Measurements from ENCODE around the gene PTGDR. TPM values are rescaled to one million over a fixed set of nuclear protein-coding genes. Genes with fewer than 3 reads are reported as not detected.

PTGDR gene
- total and polyA plus RNA-seq, 9 of the 15 experiments (the other 6 are each of a cell fraction or from before 2014, with no cell fraction given): not detected

DNA sequence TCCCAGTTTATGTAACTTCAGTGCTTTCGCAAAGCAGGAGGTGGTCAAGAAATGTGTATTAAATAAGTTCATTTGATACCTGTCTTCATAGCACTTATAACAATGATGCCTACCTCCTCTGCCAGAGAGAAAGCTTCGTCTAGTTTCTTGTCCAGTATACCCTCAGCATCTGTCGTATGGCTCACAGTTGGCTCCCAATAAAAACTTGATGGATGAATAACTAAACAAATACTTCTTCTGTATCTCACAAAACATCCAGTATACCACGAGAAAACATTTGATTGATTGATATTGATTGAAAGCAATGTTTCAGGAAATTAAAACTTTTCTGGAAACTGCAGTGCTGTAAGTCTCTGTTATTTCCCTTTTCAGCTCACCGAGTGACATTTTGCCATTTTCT lies 26.9 kb upstream of the PTGDR start:
- TF ChIP-seq RERE (CRISPR knock-in tag; IDR thresholded peaks at IDR 0.05; ENCODE audit: borderline replicate concordance) (no peak), PYGO2 (tag; IDR thresholded peaks at IDR 0.05) (no peak)
- Histone ChIP-seq H3K36me3 (ENCODE audit: control insufficient read depth, insufficient read depth, low read length) (no peaks in the 10 kb centered on the region), H3K9ac (ENCODE audit: insufficient read depth in 1 of 2, low read depth in 2 of 2, low read length in 2 of 2) (no peak overlapping the region), H3K9me3 (replicated peaks; ENCODE audit: control insufficient read depth, insufficient read depth, low read depth, low read length) (no peaks in the 10 kb centered on the region), H3K27ac (ENCODE audit: extremely low read depth, low read depth, low read length) (no peak overlapping the region), H3K79me2 (ENCODE audit: control insufficient read depth, insufficient read depth, low read length) (no peaks in the 10 kb centered on the region), H4K20me1 (replicated peaks; ENCODE audit: control insufficient read depth, insufficient read depth, low read length) (no peaks in the 10 kb centered on the region), H3K27me3 (ENCODE audit: control insufficient read depth in 2 of 2, insufficient read depth in 2 of 2, low read length in 2 of 2) (no peaks in the 10 kb centered on the region), H2AFZ (ENCODE audit: low read depth, low read length) (no peak overlapping the region), H3K4me3 (no peak overlapping the region), H3K4me1 (replicated peaks in 1 of 2; ENCODE audit: control insufficient read depth in 2 of 2, insufficient read depth in 2 of 2, low read length in 2 of 2) (no peaks in the 10 kb centered on the region), H3K4me2 (ENCODE audit: insufficient read depth, low read length) (no peak overlapping the region), H3K9me1 (ENCODE audit: control insufficient read depth, insufficient read depth, low read length) (no peaks in the 10 kb centered on the region)
- no peak for DNase-seq (ENCODE audit: extremely low read depth in 1 of 4, low spot score in 3 of 4)
- no peak for FAIRE-seq
- BruUV-seq (replicated peaks): no TSS peak
- POLR2A ChIA-PET: no interaction called here
- in situ Hi-C loops (cut with MboI) (no loop called here), intact Hi-C loops (cut with micrococcal nuclease) (no loop called here)
- CTCF ChIA-PET (ENCODE audit: low intra/inter-chr PET ratio): no interaction called here
- 0% methylated on average over 5 of the region's 5 CpGs for WGBS (ENCODE audit: insufficient coverage, low coverage, missing lambda C conversion rate)
- ATAC-seq: no peak
